Stomach (tissue), 4 donors: Measurements from ENCODE around the gene LRATD1.

Experiments
- CTCF ChIP-seq, 7 experiments: fragments of 450-650 bp in 4 of 7; fragments of 200-600 bp in 3 of 7; sonication (generic) in 3 of 7; IDR thresholded peaks; one replicate each; pipeline ENCODE4 v1.5.1; 2016 to 2019; ENCODE audit warnings: antibody characterized with exemption in 7 of 7, control low read depth in 2 of 7, mild to moderate bottlenecking in 1 of 7
- EP300 ChIP-seq: sonication (generic); formaldehyde crosslinking; IDR thresholded peaks from one replicate; pipeline ENCODE4 v1.6.1; 2017; ENCODE audit warnings: antibody characterized with exemption
- POLR2A ChIP-seq, 4 donors: fragments of 450-650 bp; IDR thresholded peaks; one replicate each; pipeline ENCODE4 v1.6.1; 2016; ENCODE audit warnings: antibody characterized with exemption in 4 of 4, control low read depth in 2 of 4, mild to moderate bottlenecking in 1 of 4, moderate library complexity in 1 of 4
- POLR2AphosphoS5 ChIP-seq, 3 donors: sonication (generic); formaldehyde crosslinking; IDR thresholded peaks; one replicate each; pipeline ENCODE4 v1.6.1; 2016; ENCODE audit warnings: antibody characterized with exemption in 3 of 3

- no peak for TF ChIP-seq POLR2AphosphoS5 (IDR thresholded peaks at IDR 0.05)
- TF ChIP-seq CTCF (IDR thresholded peaks at IDR 0.05) = no peak
- no peak for TF ChIP-seq POLR2A (IDR thresholded peaks at IDR 0.05)
- TF ChIP-seq EP300 = no peak
Measured at GRCh38 chr2:14602309-14602708, 30.2 kb upstream of the LRATD1 start.
